GM19455 (cell line): Measurements from ENCODE around the gene MS4A5.

Experiments used
- ATAC-seq: cut with Tn5 transposase; IDR thresholded peaks from one replicate; pipeline ENCODE4 v1.9.1; 2021; ENCODE audit not compliant: unreplicated experiment

Gene MS4A5

DNA sequence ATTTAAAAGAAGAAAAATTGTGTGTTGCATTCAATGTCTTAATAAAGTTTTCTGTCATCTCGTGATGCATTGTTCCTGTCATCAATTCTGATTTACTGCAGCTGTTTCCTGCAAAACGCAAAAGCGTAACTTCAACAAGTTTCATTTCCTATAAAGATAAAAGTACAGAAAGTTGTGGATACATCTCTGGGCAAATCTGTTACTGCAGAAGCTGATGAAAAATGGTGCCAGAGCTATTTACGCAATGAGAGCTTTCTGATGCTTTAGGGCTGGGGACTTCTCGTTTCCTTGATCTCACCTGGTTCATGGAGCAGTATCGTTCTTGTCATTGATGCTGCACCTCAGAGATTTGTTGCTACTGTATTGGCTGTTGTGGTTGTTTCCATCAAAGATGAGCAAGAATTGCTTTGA, 47.7 kb downstream of the MS4A5 start:
- ATAC-seq: no peak

- no peak for ATAC-seq
Measured at GRCh38 chr11:60482361-60482760, 53.0 kb downstream of the MS4A5 start.

GRCh38 chr11:60485987-60486386, 56.6 kb downstream of the MS4A5 start:
- peak; percentile 86 for ATAC-seq

- no peak for ATAC-seq
Measured at GRCh38 chr11:60492488-60493009, 63.2 kb downstream of the MS4A5 start, which contains the start of gene MS4A12. TSS of gene MS4A12 (plus strand) at chr11:60492778. CDS start at chr11:60497319, 4,541 bp downstream.

- ATAC-seq: no peak
Measured at GRCh38 chr11:60493454-60493853, 64.1 kb downstream of the MS4A5 start.
